ENCODE data around the gene MFNG.

Gene MFNG

GRCh38 chr22:37492428-37493344 lies 6.5 kb upstream of the MFNG start:
- peaks cover 11% of the 10 kb centered on the region for H3K4me1 ChIP-seq (ENCODE audit: control insufficient read depth, insufficient read depth, low read length, poor library complexity, severe bottlenecking)
- no peaks in the 10 kb centered on the region for H3K9me3 ChIP-seq (ENCODE audit: control insufficient read depth, low read length)
- peaks cover 5% of the 10 kb centered on the region for H3K36me3 ChIP-seq (ENCODE audit: control insufficient read depth, insufficient read depth, low read length)
- H3K27ac ChIP-seq (ENCODE audit: low read depth, low read length, severe bottlenecking), result no peak overlapping the region
- H3K4me3 ChIP-seq (ENCODE audit: extremely low read depth, insufficient read depth, low read length, poor library complexity, severe bottlenecking), result no peak overlapping the region
- 75 to 78% methylated on average over 19 to 22 of the region's 24 CpGs for WGBS, 2 experiments (ENCODE audit: insufficient coverage in 2 of 2)

- Histone ChIP-seq H3K36me3 (ENCODE audit: control insufficient read depth, insufficient read depth, low read length) (peaks cover 5% of the 10 kb centered on the region), H3K27ac (ENCODE audit: low read depth, low read length, severe bottlenecking) (no peak overlapping the region), H3K4me1 (ENCODE audit: control insufficient read depth, insufficient read depth, low read length, poor library complexity, severe bottlenecking) (peaks cover 4% of the 10 kb centered on the region), H3K4me3 (ENCODE audit: extremely low read depth, insufficient read depth, low read length, poor library complexity, severe bottlenecking) (no peak overlapping the region), H3K9me3 (ENCODE audit: control insufficient read depth, low read length) (no peaks in the 10 kb centered on the region)
- 91 to 96% methylated on average over 10 to 11 of the region's 22 CpGs for WGBS, 2 experiments (ENCODE audit: insufficient coverage in 2 of 2)
Observed at GRCh38 chr22:37491559-37492427, 5.6 kb upstream of the MFNG start.

GRCh38 chr22:37491106-37491505 lies 4.9 kb upstream of the MFNG start:
- Histone ChIP-seq H3K9me3 (ENCODE audit: control insufficient read depth, low read length) (no peaks in the 10 kb centered on the region), H3K4me1 (ENCODE audit: control insufficient read depth, insufficient read depth, low read length, poor library complexity, severe bottlenecking) (no peaks in the 10 kb centered on the region), H3K27ac (ENCODE audit: low read depth, low read length, severe bottlenecking) (no peak overlapping the region), H3K36me3 (ENCODE audit: control insufficient read depth, insufficient read depth, low read length) (peaks cover 5% of the 10 kb centered on the region), H3K4me3 (ENCODE audit: extremely low read depth, insufficient read depth, low read length, poor library complexity, severe bottlenecking) (no peak overlapping the region)
- WGBS, 2 experiments (ENCODE audit: insufficient coverage in 2 of 2), result 89 to 91% methylated on average over 15 of the region's 16 CpGs

GRCh38 chr22:37489983-37490382 lies 3.8 kb upstream of the MFNG start:
- Histone ChIP-seq H3K27ac (ENCODE audit: low read depth, low read length, severe bottlenecking) (no peak overlapping the region), H3K4me1 (ENCODE audit: control insufficient read depth, insufficient read depth, low read length, poor library complexity, severe bottlenecking) (peaks cover 3% of the 10 kb centered on the region), H3K36me3 (ENCODE audit: control insufficient read depth, insufficient read depth, low read length) (no peaks in the 10 kb centered on the region), H3K4me3 (ENCODE audit: extremely low read depth, insufficient read depth, low read length, poor library complexity, severe bottlenecking) (no peak overlapping the region), H3K9me3 (ENCODE audit: control insufficient read depth, low read length) (no peaks in the 10 kb centered on the region)
- 98% methylated on average over 9 to 10 of the region's 10 CpGs for WGBS, 2 experiments (ENCODE audit: insufficient coverage in 2 of 2)

GRCh38 chr22:37488337-37489135 lies 2.4 kb upstream of the MFNG start:
- H3K36me3 ChIP-seq (ENCODE audit: control insufficient read depth, insufficient read depth, low read length), result no peaks in the 10 kb centered on the region
- H3K4me1 ChIP-seq (ENCODE audit: control insufficient read depth, insufficient read depth, low read length, poor library complexity, severe bottlenecking), result peaks cover 18% of the 10 kb centered on the region
- 78 to 87% methylated on average over 12 to 13 of the region's 15 CpGs for WGBS, 2 experiments (ENCODE audit: insufficient coverage in 2 of 2)
- H3K4me3 ChIP-seq (ENCODE audit: extremely low read depth, insufficient read depth, low read length, poor library complexity, severe bottlenecking), result no peak overlapping the region
- H3K9me3 ChIP-seq (ENCODE audit: control insufficient read depth, low read length), result no peaks in the 10 kb centered on the region
- no peak overlapping the region for H3K27ac ChIP-seq (ENCODE audit: low read depth, low read length, severe bottlenecking)

- H3K9me3 ChIP-seq (ENCODE audit: control insufficient read depth, low read length), result no peaks in the 10 kb centered on the region
- no peaks in the 10 kb centered on the region for H3K36me3 ChIP-seq (ENCODE audit: control insufficient read depth, insufficient read depth, low read length)
- H3K4me3 ChIP-seq (ENCODE audit: extremely low read depth, insufficient read depth, low read length, poor library complexity, severe bottlenecking), result no peak overlapping the region
- WGBS, 2 experiments (ENCODE audit: insufficient coverage in 2 of 2), result 87% methylated on average over 2 to 3 of the region's 4 CpGs
- peaks cover 23% of the 10 kb centered on the region for H3K4me1 ChIP-seq (ENCODE audit: control insufficient read depth, insufficient read depth, low read length, poor library complexity, severe bottlenecking)
- no peak overlapping the region for H3K27ac ChIP-seq (ENCODE audit: low read depth, low read length, severe bottlenecking)
Observed at GRCh38 chr22:37487571-37487970, 1.4 kb upstream of the MFNG start.

- Histone ChIP-seq H3K36me3 (ENCODE audit: control insufficient read depth, insufficient read depth, low read length) (no peaks in the 10 kb centered on the region), H3K9me3 (ENCODE audit: control insufficient read depth, low read length) (no peaks in the 10 kb centered on the region), H3K4me3 (ENCODE audit: extremely low read depth, insufficient read depth, low read length, poor library complexity, severe bottlenecking) (no peak overlapping the region), H3K27ac (ENCODE audit: low read depth, low read length, severe bottlenecking) (no peak overlapping the region), H3K4me1 (ENCODE audit: control insufficient read depth, insufficient read depth, low read length, poor library complexity, severe bottlenecking) (peaks cover 23% of the 10 kb centered on the region)
- 88 to 89% methylated on average over 6 to 10 of the region's 10 CpGs for WGBS, 2 experiments (ENCODE audit: insufficient coverage in 2 of 2)
Observed at GRCh38 chr22:37487129-37487528, 945 bp upstream of the MFNG start.

GRCh38 chr22:37485395-37486223 lies 575 bp downstream of the MFNG start:
- 84 to 89% methylated on average over 19 to 21 of the region's 26 CpGs for WGBS, 2 experiments (ENCODE audit: insufficient coverage in 2 of 2)
- H3K36me3 ChIP-seq (ENCODE audit: control insufficient read depth, insufficient read depth, low read length), result no peaks in the 10 kb centered on the region
- peaks cover 23% of the 10 kb centered on the region for H3K4me1 ChIP-seq (ENCODE audit: control insufficient read depth, insufficient read depth, low read length, poor library complexity, severe bottlenecking)
- no peaks in the 10 kb centered on the region for H3K9me3 ChIP-seq (ENCODE audit: control insufficient read depth, low read length)
- no peak overlapping the region for H3K4me3 ChIP-seq (ENCODE audit: extremely low read depth, insufficient read depth, low read length, poor library complexity, severe bottlenecking)
- no peak overlapping the region for H3K27ac ChIP-seq (ENCODE audit: low read depth, low read length, severe bottlenecking)

GRCh38 chr22:37484480-37485394 lies 1.4 kb downstream of the MFNG start:
- H3K4me3 ChIP-seq (ENCODE audit: extremely low read depth, insufficient read depth, low read length, poor library complexity, severe bottlenecking), result no peak overlapping the region
- H3K36me3 ChIP-seq (ENCODE audit: control insufficient read depth, insufficient read depth, low read length), result no peaks in the 10 kb centered on the region
- no peaks in the 10 kb centered on the region for H3K9me3 ChIP-seq (ENCODE audit: control insufficient read depth, low read length)
- 90 to 92% methylated on average over 27 to 30 of the region's 39 CpGs for WGBS, 2 experiments (ENCODE audit: insufficient coverage in 2 of 2)
- H3K4me1 ChIP-seq (ENCODE audit: control insufficient read depth, insufficient read depth, low read length, poor library complexity, severe bottlenecking), result peaks cover 23% of the 10 kb centered on the region
- no peak overlapping the region for H3K27ac ChIP-seq (ENCODE audit: low read depth, low read length, severe bottlenecking)
